GM21529 (cell line): ENCODE results near the gene DIPK2A.

Source experiments
- ATAC-seq: cut with Tn5 transposase; IDR thresholded peaks from one replicate; pipeline ENCODE4 v1.9.1; 2021; ENCODE audit not compliant: unreplicated experiment

The DIPK2A gene

DNA sequence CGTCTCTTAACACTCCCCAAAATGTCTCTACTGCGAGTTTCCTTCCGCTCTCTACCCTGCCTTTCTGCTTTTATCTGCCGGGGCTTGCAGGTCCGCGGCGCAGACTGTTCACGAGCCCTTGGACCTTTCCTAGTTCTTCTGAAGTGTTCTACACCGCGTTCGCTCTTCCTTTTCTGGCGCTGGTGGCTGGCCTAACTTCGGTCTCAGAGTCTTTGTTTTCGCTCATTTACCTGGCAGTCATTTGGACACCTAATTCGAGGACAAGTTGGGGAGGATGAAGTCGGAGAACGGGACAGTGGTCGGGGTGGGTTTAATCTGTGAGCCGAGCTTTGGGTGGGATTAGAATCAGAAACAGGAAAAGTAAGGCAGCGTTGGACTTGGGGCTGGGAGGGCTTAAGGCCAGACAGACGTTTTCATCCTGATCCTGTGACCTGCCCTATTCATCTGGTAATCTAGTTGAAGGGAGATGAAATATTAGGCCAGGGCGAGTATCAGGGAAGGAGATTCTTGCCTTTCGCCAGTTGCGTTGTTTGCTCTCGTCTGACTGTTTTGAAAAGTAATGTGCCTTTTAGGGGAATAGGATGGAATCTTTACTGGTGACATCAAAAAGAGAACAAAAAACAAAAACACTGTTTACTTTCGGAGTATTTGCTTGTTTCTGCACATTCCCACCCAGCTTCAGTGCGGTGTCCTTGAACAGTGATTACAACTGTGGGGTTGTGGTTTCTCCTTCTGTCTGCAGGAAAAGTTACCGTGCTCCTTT, 1.8 kb downstream of the DIPK2A start:
- ATAC-seq: no peak

DNA sequence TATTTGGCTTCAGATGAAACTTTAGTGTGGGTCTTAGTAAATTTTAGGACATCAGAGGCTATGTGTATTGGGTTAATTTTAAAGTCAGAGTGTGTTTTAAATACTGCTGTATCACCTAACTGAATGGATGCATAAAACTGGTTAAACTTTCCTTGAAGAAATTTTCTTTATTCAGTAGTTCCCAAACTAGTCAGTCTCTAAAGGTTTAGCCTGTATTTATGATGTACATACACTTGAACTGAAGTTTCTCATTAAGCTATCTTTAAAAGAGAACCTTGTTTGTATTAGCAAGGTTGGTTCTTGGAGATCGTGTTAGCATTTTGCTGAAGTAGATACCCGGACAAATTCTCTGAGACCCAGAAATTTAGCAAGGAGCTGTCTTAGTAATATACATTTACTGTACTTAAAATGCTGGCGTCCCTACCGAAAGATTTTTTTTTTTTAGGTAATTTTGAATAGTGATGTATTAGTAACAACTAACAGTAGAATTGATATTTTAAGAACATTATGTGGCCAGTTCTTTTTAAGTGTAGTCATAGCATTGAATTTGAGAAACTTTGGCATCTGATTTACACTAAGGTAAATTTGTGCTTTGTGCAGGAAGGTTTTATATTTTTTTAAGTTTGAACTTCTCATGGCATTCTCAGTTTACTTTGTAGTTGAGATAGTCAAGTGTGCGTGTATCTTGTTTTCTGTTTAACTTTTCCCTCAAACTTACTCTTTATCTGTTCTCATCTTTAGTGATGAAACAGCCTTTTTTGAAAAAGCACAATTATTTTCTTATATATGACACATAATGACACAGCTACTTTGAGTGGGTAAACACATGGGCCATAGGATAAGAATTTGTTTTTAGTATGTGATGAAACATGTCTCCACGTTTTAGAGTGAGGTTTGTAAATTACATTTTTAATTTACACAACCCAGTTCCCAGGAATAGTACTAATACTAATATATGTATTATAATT, 2.9 kb downstream of the DIPK2A start:
- ATAC-seq: no peak

DNA sequence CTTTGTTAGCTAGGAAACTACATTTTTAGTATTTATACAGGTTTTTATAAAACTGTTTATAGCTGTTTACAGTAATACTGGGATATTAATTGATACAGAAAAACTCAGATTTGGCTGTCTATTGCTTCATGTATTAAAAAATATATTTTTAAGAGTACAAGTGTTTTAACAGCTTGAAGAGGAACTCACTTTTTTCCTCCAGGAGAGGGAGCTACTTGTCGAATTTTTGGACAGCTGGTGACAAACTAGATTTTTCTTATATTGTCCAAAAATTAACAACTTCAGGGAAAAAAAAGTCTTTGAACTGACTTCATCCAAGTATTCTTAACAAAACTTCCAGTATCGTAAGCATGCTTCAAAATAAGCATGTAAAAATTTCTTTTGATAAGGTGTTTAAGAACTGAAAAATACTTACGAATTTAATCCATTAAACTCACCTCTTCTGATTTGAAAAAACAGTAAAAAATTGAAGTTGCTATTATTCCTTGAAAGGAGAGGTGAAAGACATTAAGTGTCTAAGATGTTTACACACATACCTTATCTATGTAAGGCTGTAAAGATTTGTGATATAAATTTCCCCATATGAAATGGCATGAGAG, 4.0 kb downstream of the DIPK2A start:
- ATAC-seq: no peak

DNA sequence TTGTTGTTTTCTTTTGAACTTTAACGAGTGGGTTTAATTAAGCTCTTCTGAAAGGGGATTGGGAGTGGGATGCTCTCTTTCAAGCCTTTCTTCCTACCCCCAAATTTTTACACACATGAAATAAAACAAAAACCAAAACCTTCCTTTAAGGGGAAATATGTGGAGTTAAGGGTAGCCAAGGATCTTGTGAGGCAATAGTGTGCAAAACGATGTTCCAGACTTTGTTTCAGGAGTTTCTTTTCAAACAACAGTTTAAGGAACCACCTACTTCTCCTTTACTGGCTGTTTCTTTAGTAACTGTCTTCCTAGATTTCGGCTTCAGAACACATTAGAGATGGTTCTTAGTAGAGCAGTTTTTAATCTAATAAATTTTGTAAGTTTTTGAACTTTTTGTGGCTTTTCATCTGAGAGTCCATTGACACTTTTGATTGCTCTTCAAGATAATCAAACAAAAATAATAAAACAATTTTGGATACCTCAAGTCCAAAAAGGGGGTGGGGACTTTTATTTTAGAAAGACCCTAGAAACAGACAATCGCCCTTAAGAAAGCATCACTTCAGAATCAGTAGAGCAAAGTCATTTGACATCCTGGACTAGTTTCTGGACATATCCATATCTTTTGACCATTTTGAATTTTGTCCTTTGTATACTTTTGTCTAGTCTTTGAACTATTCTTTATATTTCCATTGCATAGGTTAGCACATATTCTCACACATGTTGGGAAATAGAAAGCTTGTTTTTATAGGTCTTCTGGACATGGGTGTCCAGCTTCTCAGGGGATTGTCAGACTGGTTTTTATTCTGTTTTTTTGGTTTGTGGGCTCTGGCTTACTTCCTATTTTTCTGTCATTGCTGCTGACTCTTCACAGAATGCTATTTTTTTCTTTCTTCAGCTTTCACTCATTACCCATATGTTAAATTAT, 6.0 kb downstream of the DIPK2A start:
- peak; percentile 48 for ATAC-seq

DNA sequence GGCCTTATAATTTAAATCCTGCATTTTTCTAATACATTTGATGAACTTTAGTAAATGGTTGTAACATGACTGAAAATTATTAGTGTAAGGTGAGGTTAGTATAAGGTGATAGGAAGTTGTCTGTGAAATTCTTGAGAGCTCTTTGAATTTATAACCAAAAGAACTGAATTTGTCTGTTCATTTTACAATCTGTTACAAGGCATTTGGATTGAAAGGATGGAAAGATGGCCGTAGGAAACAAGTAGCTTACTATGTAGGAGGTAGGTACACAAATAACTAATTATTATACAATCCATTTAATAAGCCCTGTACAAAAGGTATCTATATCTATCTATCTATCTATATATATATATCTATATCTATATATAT, 6.6 kb downstream of the DIPK2A start:
- ATAC-seq: no peak

DNA sequence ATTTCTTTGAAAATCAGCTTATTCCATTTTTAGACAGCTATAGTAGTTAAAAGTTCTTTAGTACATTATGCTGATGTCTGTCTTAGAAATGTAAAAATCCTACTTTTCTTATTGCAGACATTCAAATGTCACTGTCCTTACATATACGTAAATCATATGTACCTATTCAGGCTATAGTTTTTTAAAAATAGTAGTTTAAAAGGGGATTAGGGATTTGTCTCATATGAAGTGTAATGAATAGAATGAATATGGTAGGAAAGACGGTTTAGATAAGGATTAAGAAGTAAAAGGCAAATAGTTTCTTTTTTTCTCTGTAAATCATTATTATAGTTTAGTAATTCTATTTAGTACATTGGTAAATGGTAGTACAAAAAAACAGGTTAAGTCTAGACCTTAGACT, 7.4 kb downstream of the DIPK2A start:
- ATAC-seq: no peak

DNA sequence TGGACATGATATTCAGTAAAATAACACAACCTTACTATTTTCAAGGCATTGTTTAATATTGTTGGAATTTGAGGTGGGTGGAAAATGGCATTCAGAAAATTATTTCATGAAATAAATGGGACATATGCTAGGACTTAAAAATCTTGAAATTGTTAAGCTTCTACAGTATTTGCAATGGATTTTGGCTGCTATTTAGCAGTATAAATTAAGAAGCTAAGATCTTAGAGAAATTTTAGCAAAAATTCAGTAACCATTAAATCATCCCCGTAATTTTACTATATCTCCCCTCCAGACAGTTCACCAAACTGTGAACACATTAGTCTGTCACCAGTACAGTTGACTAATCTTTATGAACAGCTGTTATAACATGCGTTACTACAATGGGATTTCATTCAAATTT, 8.2 kb downstream of the DIPK2A start:
- no peak for ATAC-seq

DNA sequence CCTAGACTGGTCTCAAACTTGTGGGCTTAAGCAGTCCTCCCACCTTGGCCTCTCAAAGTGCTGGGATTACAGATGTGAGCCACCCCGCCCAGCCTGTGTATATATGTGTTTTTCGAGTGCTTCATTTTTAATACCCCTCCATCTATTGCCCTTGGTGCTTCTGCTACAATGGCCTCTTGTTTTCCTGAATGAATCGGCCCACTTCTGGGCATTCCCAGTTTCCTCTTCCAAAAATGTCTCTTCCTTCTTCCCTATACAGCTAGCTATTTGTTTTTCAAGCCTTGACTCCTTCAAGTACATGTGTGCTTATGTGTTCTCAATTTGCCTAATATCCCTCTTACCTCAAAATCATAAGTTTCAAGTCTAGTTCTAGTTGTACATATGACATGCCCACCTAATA, 16.7 kb downstream of the DIPK2A start:
- no peak for ATAC-seq

DNA sequence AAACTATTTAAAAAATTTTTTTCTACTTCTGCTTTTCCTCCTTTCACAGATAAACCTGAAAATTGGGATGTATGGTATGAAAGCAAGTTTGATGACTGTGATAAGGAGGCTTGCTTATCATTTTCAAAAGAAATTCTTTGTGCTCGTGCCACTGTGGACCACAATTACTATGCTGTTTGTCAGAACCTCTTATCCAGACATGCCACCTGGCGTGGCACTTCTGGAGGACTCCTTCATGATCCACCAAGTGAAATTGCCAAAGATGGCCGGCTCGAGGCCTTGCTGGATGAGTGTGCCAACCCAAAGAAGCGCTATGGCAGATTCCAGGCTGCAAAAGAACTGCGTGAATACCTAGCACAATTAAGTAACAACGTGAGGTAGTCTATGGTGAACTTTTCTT, 17.8 kb downstream of the DIPK2A start:
- ATAC-seq: no peak

DNA sequence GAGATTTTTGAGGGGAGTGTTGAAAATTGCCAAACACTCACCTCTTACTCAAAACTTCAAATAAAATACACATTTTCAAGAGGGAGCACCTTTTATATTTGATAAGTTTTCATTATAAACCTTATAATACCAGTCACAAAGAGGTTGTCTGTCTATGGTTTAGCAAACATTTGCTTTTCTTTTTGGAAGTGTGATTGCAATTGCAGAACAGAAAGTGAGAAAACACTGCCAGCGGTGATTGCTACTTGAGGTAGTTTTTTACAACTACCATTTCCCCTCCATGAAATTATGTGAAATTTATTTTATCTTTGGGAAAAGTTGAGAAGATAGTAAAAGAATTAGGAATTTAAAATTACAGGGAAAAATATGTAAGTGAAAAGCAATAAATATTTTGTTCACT, 20.1 kb downstream of the DIPK2A start:
- ATAC-seq: no peak

DNA sequence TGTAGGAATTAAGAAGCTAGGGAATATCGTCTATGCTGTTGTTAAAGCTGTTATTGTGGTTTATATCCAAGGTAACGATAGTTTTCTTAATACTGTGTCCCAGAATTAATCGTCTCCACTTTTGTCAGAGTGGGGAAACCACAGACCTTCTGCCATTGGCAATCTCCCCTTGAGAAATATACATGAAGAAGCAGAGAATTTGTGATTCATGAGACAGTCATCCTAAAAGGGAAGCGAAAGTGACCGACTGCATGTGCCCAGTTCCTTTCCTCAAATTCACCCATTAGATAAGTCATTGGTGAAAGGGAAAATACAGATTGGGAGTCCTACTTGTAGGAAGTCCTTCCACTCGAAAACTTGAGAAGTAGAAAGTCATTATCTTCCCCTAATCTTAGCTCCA, 26.6 kb downstream of the DIPK2A start:
- peak; percentile 76 for ATAC-seq

DNA sequence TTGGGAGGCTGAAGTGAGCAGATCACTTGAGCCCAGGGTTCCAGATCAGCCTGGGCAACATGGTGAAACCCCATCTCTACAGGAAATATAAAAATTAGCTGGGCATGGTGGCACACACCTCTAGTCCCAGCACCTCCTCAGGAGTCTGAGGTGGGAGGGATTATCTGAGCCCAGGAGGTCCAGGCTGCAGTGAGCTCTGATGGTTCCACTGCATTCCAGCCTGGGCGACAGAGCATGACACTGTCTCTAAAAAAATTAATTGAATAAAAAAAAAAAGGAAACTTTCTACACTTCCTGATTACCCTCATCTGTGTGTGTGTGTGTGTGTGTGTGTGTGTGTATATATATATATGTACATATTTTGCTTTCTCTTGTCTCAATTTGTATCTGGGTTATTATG, 31.4 kb downstream of the DIPK2A start:
- no peak for ATAC-seq

DNA sequence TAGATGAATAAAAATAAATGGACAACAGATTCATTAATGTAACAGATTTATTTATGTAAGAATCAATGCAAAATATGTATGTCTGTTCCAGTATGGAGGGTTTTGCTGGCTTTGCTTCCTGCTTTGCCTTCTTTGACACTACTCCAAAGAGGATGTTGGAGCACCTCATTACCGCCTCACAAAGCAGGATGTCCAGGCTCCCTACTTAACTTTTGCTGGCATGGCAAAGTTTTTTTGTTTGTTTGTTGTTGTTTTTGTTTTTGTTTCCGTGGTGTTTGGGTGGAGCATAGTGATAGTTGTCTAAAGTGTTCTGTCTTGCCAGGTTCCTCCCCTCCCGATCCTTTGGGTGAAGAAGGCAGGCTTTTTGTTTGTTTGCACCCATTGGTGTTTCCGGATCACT, 38.7 kb downstream of the DIPK2A start:
- no peak for ATAC-seq

DNA sequence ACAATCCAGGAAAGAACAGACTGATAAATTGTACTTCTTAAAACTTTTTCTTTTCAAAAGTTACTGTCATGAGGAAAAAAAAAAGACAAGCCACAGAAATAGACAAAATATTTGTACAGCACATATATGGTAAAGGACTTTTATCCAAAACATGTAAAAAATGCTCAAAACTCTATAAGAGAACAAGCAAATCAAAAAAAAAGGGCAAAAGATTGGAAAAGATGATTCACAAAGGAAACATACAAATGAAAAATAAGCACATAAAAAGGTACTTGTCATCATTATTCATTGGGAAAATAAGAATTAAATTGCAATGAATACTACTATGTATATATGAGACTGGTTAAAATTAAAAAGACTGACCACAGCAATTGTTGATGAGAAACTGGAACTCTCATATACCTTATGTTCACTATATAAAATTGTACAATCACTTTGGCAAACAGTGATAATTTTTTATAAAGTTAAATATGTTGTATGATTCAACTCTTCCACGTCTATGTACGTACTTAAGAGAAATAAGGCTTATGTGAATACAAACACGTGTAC, 39.7 kb downstream of the DIPK2A start:
- no peak for ATAC-seq

DNA sequence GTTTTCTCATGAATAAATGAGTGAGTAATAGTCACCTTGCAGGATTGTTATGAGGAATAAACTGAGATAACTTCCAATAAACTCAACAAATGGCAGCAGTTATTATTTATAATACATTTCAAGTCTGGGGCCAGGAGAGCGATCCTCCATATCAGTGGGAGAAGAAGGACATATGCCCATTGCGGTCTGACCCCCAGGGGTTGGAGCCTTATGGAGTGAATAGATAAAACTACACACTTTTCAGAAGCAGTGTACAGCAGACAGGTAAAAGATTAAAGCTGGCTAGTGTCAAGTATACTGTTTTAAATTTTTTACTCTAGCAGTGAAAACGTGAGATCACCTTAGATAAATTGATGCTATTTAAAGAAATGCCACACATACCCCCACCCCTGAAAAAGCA, 43.5 kb downstream of the DIPK2A start:
- ATAC-seq: no peak

DNA sequence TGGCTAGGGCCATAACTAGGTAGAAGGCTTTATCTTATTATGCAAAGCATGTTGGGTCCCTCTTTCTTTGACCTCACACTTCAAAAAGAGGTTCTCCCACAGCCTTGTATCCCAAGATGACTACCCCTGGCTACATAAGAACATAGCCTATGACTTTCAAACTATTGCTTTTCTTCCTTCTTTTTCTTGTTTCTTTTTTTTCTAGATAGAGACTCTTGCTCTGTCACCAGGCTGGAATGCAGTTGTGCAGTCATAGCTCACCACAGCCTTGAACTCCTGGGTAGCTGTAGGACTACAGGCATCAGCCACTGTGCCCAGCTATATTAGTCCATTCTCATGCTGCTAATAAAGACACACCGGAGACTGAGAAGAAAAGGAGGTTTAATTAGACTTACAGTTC, 47.2 kb downstream of the DIPK2A start:
- no peak for ATAC-seq
